GM12801 (cell line): ENCODE measurements around the gene LTBP2.

ENCODE experiments used
- TF ChIP-seq, protein P1 (sequence below): IDR thresholded peaks from one replicate; pipeline ENCODE4 v1.5.1; 2011; ENCODE audit warnings: control low read depth; ENCODE audit not compliant: insufficient read length; ENCODE audit errors: extremely low read depth

LTBP2 gene

DNA sequence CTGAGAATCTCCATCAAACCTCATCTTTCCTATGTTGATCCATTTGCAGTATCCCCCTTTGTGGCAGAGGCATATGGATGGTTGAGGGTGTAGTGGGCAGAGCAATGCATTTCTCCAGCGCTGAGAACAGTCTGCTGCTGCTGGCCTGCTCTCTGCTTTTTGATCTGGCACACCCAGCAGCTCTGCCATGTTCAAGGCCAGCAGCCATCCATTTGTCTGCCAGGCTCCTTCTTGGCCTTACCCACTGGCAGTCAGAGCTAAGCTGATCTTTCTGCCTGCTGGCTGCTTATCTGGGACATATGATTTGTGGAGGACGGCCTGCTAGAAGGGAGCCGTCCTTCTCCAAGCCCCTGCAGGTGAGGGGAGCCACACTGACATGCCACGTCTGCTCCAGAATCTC is 135.9 kb downstream of the LTBP2 start:
- TF ChIP-seq, protein P1, sequence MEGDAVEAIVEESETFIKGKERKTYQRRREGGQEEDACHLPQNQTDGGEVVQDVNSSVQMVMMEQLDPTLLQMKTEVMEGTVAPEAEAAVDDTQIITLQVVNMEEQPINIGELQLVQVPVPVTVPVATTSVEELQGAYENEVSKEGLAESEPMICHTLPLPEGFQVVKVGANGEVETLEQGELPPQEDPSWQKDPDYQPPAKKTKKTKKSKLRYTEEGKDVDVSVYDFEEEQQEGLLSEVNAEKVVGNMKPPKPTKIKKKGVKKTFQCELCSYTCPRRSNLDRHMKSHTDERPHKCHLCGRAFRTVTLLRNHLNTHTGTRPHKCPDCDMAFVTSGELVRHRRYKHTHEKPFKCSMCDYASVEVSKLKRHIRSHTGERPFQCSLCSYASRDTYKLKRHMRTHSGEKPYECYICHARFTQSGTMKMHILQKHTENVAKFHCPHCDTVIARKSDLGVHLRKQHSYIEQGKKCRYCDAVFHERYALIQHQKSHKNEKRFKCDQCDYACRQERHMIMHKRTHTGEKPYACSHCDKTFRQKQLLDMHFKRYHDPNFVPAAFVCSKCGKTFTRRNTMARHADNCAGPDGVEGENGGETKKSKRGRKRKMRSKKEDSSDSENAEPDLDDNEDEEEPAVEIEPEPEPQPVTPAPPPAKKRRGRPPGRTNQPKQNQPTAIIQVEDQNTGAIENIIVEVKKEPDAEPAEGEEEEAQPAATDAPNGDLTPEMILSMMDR = no peak

DNA sequence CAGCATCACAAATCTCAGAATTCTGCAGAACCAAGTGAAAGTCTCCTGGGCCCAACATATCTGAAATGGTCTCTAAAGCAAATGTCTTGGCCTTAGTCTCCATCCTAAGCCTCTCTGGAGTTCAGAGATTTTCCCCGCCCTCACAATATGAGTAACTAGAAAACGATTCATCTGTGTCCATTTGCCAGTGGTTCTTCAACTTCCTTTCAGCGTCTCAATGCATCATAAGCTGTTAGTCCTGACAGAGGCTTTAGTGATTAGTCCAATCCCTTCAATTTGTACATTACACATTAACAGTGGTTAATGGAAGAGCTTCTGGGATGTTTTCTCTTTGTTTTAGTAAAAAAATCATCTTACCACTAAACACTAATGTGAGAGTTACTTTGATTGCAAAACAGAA is 136.4 kb downstream of the LTBP2 start:
- TF ChIP-seq, protein P1 = no peak

GRCh38 chr14:74474376-74474775 is 137.7 kb downstream of the LTBP2 start:
- TF ChIP-seq, protein P1 = no peak

GRCh38 chr14:74472601-74473000 is 139.4 kb downstream of the LTBP2 start:
- TF ChIP-seq, protein P1 = no peak

GRCh38 chr14:74469548-74470518 is 142.2 kb downstream of the LTBP2 start:
- TF ChIP-seq, protein P1 = no peak

DNA sequence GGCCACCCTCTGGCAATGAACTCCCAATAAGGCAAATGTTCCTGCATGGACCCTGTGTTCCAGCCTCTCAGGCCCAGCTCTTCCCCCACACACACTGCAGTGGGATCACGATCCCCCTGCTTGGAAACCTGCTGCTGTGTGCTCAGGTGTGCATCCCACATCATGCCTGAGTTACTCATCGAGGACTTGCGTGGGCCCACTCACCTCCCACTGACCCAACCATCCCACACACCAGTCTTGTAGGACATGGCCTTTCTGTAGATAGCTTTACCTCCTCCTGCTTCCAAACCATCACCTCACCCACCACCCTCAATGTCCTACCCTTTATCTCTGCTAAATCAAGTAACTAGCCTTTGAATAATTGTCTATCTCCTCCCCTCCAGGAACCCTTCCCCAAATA is 143.5 kb downstream of the LTBP2 start:
- TF ChIP-seq, protein P1 = no peak

DNA sequence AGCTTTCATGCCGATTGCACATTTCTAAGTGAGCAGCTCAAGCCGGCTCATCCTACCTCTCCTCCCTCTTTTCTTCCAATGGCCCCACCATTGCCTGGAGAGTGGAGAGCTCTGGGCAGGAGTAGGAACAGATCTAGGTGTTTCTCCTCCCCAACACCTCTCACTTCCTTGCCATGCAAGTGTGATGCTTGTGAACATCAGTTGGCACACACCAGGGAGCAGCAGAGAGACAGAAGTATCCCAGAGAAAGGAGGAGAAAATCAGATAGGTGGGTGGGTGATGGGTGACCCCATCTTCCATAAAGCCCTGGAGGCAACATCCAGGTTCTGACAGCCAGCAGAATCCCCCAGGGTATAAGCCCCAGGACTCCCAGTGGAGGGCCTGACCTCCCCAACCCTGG is 146.7 kb downstream of the LTBP2 start:
- TF ChIP-seq, protein P1 = no peak
